GM12873 (cell line): ENCODE results near the gene KLHL7.

ENCODE experiments used
- TF ChIP-seq, protein P1 (sequence below): IDR thresholded peaks from 2 replicates; pipeline ENCODE4 v1.5.1; 2012; ENCODE audit warnings: low read depth, mild to moderate bottlenecking, moderate library complexity, low read length, control low read depth; ENCODE audit not compliant: insufficient read depth; ENCODE audit errors: missing control alignments

KLHL7 gene

DNA sequence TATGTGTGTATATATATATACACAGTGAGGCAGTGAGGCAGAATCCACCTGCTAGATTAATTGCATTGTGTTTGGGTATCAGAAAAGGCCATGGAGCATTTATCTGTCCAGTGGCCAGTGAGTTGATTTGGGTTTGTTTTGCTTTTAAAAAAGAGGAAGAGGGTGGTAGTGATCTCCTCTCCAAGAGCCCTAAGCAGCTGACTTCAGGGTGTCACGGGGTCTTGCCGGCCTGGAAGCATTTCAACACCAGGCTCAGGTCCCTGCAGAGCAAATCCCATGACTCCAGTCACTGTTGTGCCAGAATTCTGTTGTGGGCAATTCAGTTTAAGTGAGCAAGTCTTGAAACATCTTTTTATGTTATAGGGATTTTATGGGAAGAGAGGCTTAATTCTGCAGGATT, 110.4 kb downstream of the KLHL7 start:
- TF ChIP-seq, protein P1, sequence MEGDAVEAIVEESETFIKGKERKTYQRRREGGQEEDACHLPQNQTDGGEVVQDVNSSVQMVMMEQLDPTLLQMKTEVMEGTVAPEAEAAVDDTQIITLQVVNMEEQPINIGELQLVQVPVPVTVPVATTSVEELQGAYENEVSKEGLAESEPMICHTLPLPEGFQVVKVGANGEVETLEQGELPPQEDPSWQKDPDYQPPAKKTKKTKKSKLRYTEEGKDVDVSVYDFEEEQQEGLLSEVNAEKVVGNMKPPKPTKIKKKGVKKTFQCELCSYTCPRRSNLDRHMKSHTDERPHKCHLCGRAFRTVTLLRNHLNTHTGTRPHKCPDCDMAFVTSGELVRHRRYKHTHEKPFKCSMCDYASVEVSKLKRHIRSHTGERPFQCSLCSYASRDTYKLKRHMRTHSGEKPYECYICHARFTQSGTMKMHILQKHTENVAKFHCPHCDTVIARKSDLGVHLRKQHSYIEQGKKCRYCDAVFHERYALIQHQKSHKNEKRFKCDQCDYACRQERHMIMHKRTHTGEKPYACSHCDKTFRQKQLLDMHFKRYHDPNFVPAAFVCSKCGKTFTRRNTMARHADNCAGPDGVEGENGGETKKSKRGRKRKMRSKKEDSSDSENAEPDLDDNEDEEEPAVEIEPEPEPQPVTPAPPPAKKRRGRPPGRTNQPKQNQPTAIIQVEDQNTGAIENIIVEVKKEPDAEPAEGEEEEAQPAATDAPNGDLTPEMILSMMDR: no peak

DNA sequence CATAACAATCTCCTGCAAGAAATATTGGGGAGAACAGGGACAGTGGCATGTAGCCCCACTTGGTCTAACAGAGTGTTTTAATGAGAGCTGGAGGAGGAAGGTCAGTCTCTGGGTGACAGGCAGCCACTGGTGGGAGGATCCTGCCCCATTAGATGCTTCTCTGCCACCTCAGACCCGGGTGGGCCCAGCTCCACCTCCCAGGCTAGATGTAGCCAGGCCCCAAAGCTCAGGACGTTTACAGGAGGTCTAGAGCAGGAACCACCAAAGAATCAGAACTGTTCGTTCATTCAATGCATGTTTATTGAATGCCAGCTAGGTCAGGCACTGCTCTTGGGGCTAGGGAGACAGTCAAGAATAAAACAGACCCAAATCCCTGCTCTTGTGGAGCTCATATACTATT, 112.6 kb downstream of the KLHL7 start:
- TF ChIP-seq, protein P1: no peak

DNA sequence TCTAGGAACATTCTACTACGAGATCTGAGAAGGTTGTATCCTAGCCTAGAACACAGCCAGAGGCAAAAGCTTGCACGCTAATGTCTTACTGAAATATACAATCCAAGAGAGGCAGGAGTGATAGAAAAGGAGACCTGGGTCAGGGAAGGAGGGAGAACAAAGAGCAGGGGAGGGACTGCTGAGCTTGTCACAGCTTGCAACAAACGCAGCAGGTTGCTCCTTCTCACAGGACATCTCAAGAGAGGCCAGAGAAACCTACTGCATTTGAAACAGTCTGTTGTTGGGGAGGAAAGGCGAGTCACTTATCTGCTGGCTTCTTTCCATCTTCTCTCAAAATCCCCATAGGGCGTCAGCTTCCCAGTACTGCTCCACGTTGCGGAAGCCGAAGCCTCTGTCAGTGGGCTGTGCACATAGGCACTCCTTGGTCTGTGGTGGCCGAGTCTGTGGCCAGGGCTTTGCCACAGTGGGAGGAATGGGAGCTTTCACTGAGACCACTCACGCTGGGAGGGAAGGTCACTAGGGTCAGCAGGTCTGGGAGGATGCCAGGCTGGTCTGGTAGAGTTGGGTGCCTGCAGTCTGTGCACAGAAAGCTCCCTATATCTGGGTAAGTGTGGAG, 115.2 kb downstream of the KLHL7 start:
- TF ChIP-seq, protein P1: no peak

DNA sequence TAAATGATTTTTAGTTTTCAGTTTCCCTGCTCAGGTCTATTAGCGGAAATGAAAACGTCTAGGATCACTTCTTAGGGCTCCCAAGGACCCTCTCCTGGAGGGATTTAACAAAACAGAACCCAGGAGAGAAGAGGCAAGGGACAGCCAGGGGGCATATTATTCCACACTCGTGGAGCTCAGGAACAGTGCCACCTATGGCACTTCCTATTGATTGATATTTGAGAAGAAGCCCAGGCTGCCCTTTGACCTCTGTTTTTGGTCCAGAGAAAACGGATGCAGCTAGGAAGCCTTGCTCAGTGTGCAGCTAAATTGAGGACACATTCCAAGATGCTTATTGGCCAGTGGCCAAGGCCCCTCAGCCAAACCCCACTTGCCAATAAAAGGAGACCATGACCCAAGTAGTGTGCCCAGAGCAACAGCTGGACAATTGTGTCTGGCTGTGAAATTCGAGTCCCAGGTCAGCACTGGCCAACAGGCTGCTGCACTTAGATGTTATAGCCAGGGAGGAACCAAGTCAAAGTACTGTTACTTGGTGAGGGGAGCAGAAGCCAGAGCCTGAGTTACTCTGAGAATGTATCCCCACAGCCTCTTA, 117.0 kb downstream of the KLHL7 start:
- TF ChIP-seq, protein P1: no peak

DNA sequence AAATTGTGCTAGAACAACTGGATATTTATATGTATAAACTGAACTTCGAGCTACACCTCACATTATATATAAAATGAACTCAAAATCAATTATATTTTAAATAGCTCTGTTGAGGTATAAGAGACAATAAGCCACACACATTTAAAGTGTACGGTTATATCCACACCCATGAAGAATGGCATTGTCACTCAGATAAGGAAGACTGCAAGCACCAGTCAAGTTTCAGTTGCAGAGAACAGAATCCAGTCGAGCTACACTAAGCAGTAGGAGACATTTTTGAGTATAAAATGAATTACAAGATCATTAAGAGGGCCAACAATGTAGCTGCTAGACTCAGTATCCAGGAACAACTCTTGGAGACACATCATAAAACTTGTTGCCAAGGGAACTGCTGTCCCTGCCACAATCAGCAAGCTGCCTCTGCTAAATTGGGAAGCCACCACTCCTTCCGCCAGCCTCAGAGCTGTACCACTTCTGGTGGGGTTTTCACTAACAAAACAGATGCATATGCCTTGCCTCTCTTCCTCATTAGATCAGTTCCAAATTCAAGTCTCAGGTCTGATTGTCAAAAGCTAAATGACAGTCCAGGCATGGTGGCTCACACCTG, 121.4 kb downstream of the KLHL7 start:
- TF ChIP-seq, protein P1: no peak
